GM20000 (cell line): Measurements from ENCODE around the gene CTCFL.

Source experiments
- DNase-seq: peaks from one replicate; pipeline ENCODE4 v3.0.0; 2012; ENCODE audit warnings: low spot score
- TF ChIP-seq, protein P1 (sequence below): IDR thresholded peaks from 2 replicates; pipeline ENCODE4 v1.5.1; 2012; ENCODE audit warnings: mild to moderate bottlenecking, control low read depth; ENCODE audit errors: extremely low read depth, missing control alignments

The CTCFL gene

GRCh38 chr20:57558614-57559288 is 33.8 kb upstream of the CTCFL start:
- TF ChIP-seq, protein P1, sequence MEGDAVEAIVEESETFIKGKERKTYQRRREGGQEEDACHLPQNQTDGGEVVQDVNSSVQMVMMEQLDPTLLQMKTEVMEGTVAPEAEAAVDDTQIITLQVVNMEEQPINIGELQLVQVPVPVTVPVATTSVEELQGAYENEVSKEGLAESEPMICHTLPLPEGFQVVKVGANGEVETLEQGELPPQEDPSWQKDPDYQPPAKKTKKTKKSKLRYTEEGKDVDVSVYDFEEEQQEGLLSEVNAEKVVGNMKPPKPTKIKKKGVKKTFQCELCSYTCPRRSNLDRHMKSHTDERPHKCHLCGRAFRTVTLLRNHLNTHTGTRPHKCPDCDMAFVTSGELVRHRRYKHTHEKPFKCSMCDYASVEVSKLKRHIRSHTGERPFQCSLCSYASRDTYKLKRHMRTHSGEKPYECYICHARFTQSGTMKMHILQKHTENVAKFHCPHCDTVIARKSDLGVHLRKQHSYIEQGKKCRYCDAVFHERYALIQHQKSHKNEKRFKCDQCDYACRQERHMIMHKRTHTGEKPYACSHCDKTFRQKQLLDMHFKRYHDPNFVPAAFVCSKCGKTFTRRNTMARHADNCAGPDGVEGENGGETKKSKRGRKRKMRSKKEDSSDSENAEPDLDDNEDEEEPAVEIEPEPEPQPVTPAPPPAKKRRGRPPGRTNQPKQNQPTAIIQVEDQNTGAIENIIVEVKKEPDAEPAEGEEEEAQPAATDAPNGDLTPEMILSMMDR = no peak
- no peak for DNase-seq

DNA sequence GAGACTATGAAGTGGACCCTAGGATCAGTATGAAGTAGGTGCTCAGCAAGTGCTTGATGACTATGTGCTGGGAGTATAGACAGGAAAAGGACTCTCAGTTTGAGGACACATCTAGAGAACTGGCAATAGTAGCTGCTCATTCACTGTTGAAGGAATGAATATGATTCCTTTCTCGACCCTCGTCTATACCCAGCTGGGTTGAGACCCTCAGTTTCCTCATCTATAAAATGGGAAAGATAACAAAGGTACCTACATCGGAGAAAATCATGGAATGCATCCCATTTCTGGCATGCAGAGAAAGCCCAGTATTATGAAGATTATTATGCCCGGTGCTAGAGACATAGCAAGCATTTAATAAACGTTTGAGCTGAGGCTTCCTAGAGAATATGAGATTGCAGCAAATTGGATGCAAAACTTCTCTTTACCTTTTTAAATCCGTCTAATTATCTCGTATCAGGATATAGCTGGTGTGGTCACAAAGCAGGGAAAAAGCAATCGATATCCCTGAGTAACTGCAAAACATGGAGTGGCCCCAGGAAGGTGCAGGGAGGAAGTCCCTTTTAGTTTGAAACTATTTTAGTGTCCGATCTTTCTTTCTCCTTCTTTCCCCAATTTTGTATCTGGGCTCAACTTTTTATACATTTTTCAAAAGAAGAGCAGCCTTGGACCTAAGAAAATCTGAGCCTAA is 33.1 kb upstream of the CTCFL start:
- TF ChIP-seq, protein P1 = no peak
- DNase-seq = no peak

- no peak for DNase-seq
- TF ChIP-seq, protein P1 = no peak
Measured at GRCh38 chr20:57556980-57557274, 32.0 kb upstream of the CTCFL start.

GRCh38 chr20:57555457-57556184 is 30.7 kb upstream of the CTCFL start:
- TF ChIP-seq, protein P1 = no peak
- no peak for DNase-seq

GRCh38 chr20:57553376-57554018 is 28.6 kb upstream of the CTCFL start:
- TF ChIP-seq, protein P1 = no peak

GRCh38 chr20:57552471-57552870 is 27.5 kb upstream of the CTCFL start:
- no peak for DNase-seq
- TF ChIP-seq, protein P1 = no peak

More at GRCh38 chr20:57553376-57554018, 28.6 kb upstream of the CTCFL start:
- no peak for DNase-seq
